ENCODE results near the gene SLC23A2. TPM values are rescaled to one million over a fixed set of nuclear protein-coding genes. Genes with fewer than 3 reads are reported as not detected.

SLC23A2 gene
- total RNA-seq, 4 donors from 2014 or later = 17.1 to 22.9 (median 20.1) TPM

- DNase-seq (ENCODE audit: low spot score) = no peak
- no peak for ATAC-seq (ENCODE audit: low FRiP score)
- TF ChIP-seq, protein P1, sequence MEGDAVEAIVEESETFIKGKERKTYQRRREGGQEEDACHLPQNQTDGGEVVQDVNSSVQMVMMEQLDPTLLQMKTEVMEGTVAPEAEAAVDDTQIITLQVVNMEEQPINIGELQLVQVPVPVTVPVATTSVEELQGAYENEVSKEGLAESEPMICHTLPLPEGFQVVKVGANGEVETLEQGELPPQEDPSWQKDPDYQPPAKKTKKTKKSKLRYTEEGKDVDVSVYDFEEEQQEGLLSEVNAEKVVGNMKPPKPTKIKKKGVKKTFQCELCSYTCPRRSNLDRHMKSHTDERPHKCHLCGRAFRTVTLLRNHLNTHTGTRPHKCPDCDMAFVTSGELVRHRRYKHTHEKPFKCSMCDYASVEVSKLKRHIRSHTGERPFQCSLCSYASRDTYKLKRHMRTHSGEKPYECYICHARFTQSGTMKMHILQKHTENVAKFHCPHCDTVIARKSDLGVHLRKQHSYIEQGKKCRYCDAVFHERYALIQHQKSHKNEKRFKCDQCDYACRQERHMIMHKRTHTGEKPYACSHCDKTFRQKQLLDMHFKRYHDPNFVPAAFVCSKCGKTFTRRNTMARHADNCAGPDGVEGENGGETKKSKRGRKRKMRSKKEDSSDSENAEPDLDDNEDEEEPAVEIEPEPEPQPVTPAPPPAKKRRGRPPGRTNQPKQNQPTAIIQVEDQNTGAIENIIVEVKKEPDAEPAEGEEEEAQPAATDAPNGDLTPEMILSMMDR (IDR thresholded peaks at IDR 0.05) = no peak
Observed at GRCh38 chr20:4912380-4913142, 88.7 kb downstream of the SLC23A2 start.

DNA sequence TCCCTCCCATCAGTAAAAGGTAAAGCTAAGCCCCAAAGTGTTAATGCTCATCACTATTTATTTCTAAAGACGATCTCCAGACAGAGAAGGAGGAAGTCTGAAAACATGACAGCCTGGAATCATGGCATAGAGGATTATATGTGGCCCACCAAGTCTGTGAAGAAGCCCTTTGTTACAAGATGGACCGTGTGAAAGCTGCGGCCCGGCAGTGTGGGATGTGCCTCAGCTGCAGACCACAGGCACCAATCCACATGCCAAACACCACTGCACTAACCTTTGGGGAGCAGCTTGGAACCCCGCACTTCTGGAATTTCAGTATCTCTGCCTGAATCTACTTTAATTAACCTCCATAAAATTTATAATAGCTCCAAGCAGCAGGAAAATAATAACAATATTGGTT is 90.4 kb downstream of the SLC23A2 start:
- ATAC-seq (ENCODE audit: low FRiP score) = no peak
- TF ChIP-seq, protein P1 (IDR thresholded peaks at IDR 0.05) = no peak
- no peak for DNase-seq (ENCODE audit: low spot score)

DNA sequence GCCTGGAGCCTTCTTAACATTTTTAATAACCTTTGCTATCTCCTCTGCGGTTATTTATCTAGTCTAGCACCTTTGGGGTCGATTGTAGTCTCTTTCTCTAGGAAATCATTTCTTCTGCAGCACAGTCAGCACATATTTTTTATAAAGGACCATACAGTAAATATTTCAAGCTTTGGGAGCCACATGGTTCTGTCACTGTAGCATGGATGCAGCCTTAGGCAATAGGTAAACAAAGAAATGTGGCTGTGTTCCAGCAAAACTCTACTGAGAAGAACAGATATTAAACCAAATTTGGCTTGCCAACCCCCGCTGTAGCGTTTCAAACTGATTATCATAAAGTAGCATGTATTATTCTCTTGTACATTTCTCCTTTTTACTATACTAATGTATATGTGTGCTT is 95.7 kb downstream of the SLC23A2 start:
- TF ChIP-seq, protein P1 (IDR thresholded peaks at IDR 0.05) = no peak
- ATAC-seq (ENCODE audit: low FRiP score) (no peak), DNase-seq (ENCODE audit: low spot score) (no peak)

DNA sequence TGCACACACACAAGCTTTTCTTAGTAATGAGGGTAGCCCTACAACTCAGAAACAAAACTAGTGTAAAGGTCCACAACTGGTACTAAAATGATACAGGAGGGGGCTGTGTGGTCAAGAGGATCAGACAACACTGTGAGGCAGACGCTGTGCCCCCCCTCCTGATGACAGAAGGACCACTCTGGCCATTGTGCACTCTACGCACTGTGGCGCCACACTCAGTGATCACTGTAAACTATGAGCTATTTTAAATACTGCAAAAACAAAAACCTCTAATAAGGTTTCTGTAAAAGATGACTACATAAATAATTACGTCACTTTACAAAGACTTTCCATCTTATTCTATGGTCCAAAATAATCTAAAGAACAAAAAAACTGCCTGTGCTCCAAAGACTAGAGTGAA is 96.1 kb downstream of the SLC23A2 start:
- TF ChIP-seq, protein P1 (IDR thresholded peaks at IDR 0.05) = no peak
- ATAC-seq (ENCODE audit: low FRiP score) = no peak
- DNase-seq (ENCODE audit: low spot score) = no peak

DNA sequence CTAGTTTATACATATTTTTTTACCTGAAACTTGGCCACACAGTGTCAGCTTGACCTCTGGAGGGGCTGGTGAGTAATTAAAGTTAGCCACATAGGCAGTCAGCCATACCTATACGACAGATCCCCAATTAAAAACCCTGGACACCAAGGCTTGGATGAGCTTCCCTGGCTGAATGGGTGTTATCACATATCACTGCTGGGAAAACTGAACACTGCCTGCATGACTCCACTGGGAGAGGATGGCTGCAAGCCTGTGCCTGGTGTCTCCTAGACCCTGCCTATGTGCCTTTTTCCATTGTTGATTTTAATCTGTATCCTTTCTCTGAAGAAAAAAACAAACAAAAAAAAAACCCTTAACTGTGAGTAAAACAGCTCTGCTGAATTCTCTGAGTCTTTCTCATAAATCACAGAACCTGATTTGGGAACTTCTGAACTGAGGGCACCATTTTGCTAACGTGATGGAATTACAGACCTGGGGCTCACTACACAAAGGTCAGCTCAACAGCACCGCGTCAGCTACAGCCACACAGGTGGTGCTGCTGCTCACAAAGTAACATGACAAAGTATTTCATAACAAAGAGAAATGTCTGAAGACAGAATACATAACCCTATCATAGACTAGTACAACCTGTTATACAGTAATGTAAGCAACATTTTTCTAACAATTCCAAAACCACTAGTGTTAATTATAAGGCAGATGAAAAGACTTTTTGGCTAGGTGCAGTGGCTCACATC is 97.0 kb downstream of the SLC23A2 start:
- ATAC-seq (ENCODE audit: low FRiP score) = no peak
- DNase-seq (ENCODE audit: low spot score) = no peak
- TF ChIP-seq, protein P1 (IDR thresholded peaks at IDR 0.05) = no peak

- TF ChIP-seq, protein P1 (IDR thresholded peaks at IDR 0.05) = no peak
- no peak for ATAC-seq (ENCODE audit: low FRiP score)
- no peak for DNase-seq (ENCODE audit: low spot score)
Observed at GRCh38 chr20:4902788-4903187, 98.5 kb downstream of the SLC23A2 start.
